Neural progenitor cell (in vitro differentiated cells): ENCODE results near the gene DCST1. TPM values are rescaled to one million over a fixed set of nuclear protein-coding genes. Genes with fewer than 3 reads are reported as not detected.

ENCODE experiments used
- DNase-seq: peaks from one replicate; pipeline ENCODE4 v3.0.0-alpha.2; 2016; ENCODE audit warnings: low spot score
- H2AFZ ChIP-seq: fragments of 200-600 bp; sonication (generic); replicated peaks from 2 replicates; pipeline ENCODE4 v1.6.1; 2016; ENCODE audit warnings: antibody characterized with exemption
- H3F3A ChIP-seq: fragments of 200-600 bp; sonication (generic); 2 replicates; pipeline ENCODE4 v1.6.1; 2016; ENCODE audit warnings: antibody characterized with exemption, low read depth
- H3K27ac ChIP-seq: fragments of 200-600 bp; sonication (generic); 2 replicates; pipeline ENCODE4 v1.5.1; 2016; ENCODE audit warnings: mild to moderate bottlenecking
- H3K27me3 ChIP-seq: fragments of 200-600 bp; sonication (generic); 2 replicates; pipeline ENCODE4 v1.6.1; 2016; ENCODE audit warnings: mild to moderate bottlenecking, moderate library complexity
- H3K36me3 ChIP-seq: fragments of 200-600 bp; sonication (generic); 2 replicates; pipeline ENCODE4 v1.5.1; 2016
- H3K4me1 ChIP-seq: fragments of 200-600 bp; sonication (generic); 2 replicates; pipeline ENCODE4 v1.6.1; 2016; ENCODE audit warnings: mixed run types
- H3K4me2 ChIP-seq: fragments of 200-600 bp; sonication (generic); 2 replicates; pipeline ENCODE4 v1.6.1; 2016
- H3K4me3 ChIP-seq: fragments of 200-600 bp; sonication (generic); 2 replicates; pipeline ENCODE4 v1.5.1; 2016
- H3K79me2 ChIP-seq: fragments of 200-600 bp; sonication (generic); 2 replicates; pipeline ENCODE4 v1.6.1; 2016; ENCODE audit warnings: low read depth
- H3K9ac ChIP-seq: fragments of 200-600 bp; sonication (generic); 2 replicates; pipeline ENCODE4 v1.6.1; 2016
- H3K9me3 ChIP-seq: fragments of 200-600 bp; sonication (generic); 2 replicates; pipeline ENCODE4 v1.5.1; 2016; ENCODE audit warnings: low read depth
- H4K20me1 ChIP-seq: fragments of 200-600 bp; sonication (generic); 2 replicates; pipeline ENCODE4 v1.6.1; 2016; ENCODE audit warnings: low read depth
- H3K27ac Mint-ChIP-seq: 3 replicates; pipeline ENCODE4 v1.8.0; 2021; ENCODE audit warnings: mixed read lengths
- H3K27me3 Mint-ChIP-seq: 2 replicates; pipeline ENCODE4 v1.8.0; 2022; ENCODE audit warnings: low read depth, mild to moderate bottlenecking, inconsistent platforms, moderate library complexity, mixed read lengths; ENCODE audit not compliant: insufficient read depth
- H3K36me3 Mint-ChIP-seq: 3 replicates; pipeline ENCODE4 v1.8.0; 2021; ENCODE audit warnings: mixed read lengths
- H3K4me1 Mint-ChIP-seq: 3 replicates; pipeline ENCODE4 v1.8.0; 2021; ENCODE audit warnings: mixed read lengths
- H3K4me3 Mint-ChIP-seq: 3 replicates; pipeline ENCODE4 v1.8.0; 2021; ENCODE audit warnings: mild to moderate bottlenecking, moderate library complexity, mixed read lengths
- H3K9me3 Mint-ChIP-seq: 3 replicates; pipeline ENCODE4 v1.8.0; 2020; ENCODE audit warnings: mixed read lengths
- CTCF ChIP-seq: fragments of 200-600 bp; sonication (generic); IDR thresholded peaks from 2 replicates; pipeline ENCODE4 v1.5.1; 2017; ENCODE audit warnings: antibody characterized with exemption, mild to moderate bottlenecking
- EZH2 ChIP-seq: fragments of 200-600 bp; sonication (generic); IDR thresholded peaks from 2 replicates; pipeline ENCODE4 v1.6.1; 2017; ENCODE audit warnings: antibody characterized with exemption, mild to moderate bottlenecking, moderate library complexity
- EZH2phosphoT487 ChIP-seq: fragments of 200-600 bp; sonication (generic); IDR thresholded peaks from 2 replicates; pipeline ENCODE4 v1.6.1; 2017; ENCODE audit warnings: antibody characterized with exemption
- total RNA-seq: library from RNA; depleted of rRNA; stranded (reverse); fragments of >200 nt; gene quantifications from 2 replicates; pipeline ENCODE4 v1.2.3, GENCODE V29; 2015; ENCODE audit warnings: low replicate concordance

DCST1 gene
- total RNA-seq, 1 donor from 2014 or later = not detected

- Histone ChIP-seq H3K9me3 (no peaks in the 10 kb centered on the region), H3K4me2 (no peak overlapping the region), H3K4me3 (no peak overlapping the region), H4K20me1 (peaks cover 11% of the 10 kb centered on the region), H3F3A (peaks cover 63% of the 10 kb centered on the region), H3K4me1 (peaks cover 28% of the 10 kb centered on the region), H2AFZ (no peak overlapping the region), H3K9ac (no peak overlapping the region), H3K27me3 (peaks cover 78% of the 10 kb centered on the region), H3K27ac (no peak overlapping the region), H3K36me3 (no peaks in the 10 kb centered on the region), H3K79me2 (no peaks in the 10 kb centered on the region)
- peaks cover 32% of the 10 kb centered on the region for H3K27me3 Mint-ChIP-seq
- peak overlapping the region; percentile 35 for H3K27ac Mint-ChIP-seq
- peaks cover 47% of the 10 kb centered on the region for H3K4me1 Mint-ChIP-seq
- no peaks in the 10 kb centered on the region for H3K9me3 Mint-ChIP-seq
- TF ChIP-seq CTCF = no peak
- TF ChIP-seq EZH2 = no peak
- no peak for TF ChIP-seq EZH2phosphoT487
- H3K4me3 Mint-ChIP-seq = peak overlapping the region; percentile 94
- H3K36me3 Mint-ChIP-seq = no peaks in the 10 kb centered on the region
- DNase-seq = no peak
Measured at GRCh38 chr1:155077346-155077745, 43.7 kb downstream of the DCST1 start.

GRCh38 chr1:155077758-155078445 lies 44.3 kb downstream of the DCST1 start:
- H3K9me3 ChIP-seq = no peaks in the 10 kb centered on the region
- Mint-ChIP-seq H3K4me3 (peak overlapping the region; percentile 94), H3K27ac (peak overlapping the region; percentile 48), H3K4me1 (peaks cover 49% of the 10 kb centered on the region), H3K36me3 (no peaks in the 10 kb centered on the region), H3K9me3 (no peaks in the 10 kb centered on the region), H3K27me3 (peaks cover 38% of the 10 kb centered on the region)
- H3K4me2 ChIP-seq = peak overlapping the region; percentile 98
- peaks cover 78% of the 10 kb centered on the region for H3K27me3 ChIP-seq
- no peak for DNase-seq
- H3K9ac ChIP-seq = no peak overlapping the region
- H4K20me1 ChIP-seq = peaks cover 15% of the 10 kb centered on the region
- no peak overlapping the region for H3K27ac ChIP-seq
- no peaks in the 10 kb centered on the region for H3K79me2 ChIP-seq
- peaks cover 62% of the 10 kb centered on the region for H3F3A ChIP-seq
- peak overlapping the region; percentile 80 for H3K4me3 ChIP-seq
- no peak overlapping the region for H2AFZ ChIP-seq
- no peaks in the 10 kb centered on the region for H3K36me3 ChIP-seq
- TF ChIP-seq CTCF (no peak), EZH2phosphoT487 (no peak), EZH2 (no peak)
- H3K4me1 ChIP-seq = peaks cover 30% of the 10 kb centered on the region

GRCh38 chr1:155078469-155079209 lies 45.0 kb downstream of the DCST1 start, which contains the start of gene EFNA3:
Gene EFNA3, plus strand, starts transcription at chr1:155078837. Its CDS starts 105 bp downstream, at chr1:155078942.
- Histone ChIP-seq H3K79me2 (no peaks in the 10 kb centered on the region), H2AFZ (peak within 1 kb of the TSS; percentile 22), H3K27ac (no peak within 1 kb of the TSS), H3K27me3 (peaks cover 78% of the 10 kb centered on the region), H3K9ac (no peak within 1 kb of the TSS), H3F3A (peaks cover 61% of the 10 kb centered on the region), H4K20me1 (peaks cover 21% of the 10 kb centered on the region), H3K4me2 (peak within 1 kb of the TSS; percentile 98), H3K4me1 (peaks cover 30% of the 10 kb centered on the region), H3K36me3 (no peaks in the 10 kb centered on the region), H3K4me3 (peak within 1 kb of the TSS; percentile 80), H3K9me3 (no peaks in the 10 kb centered on the region)
- H3K27me3 Mint-ChIP-seq = peaks cover 45% of the 10 kb centered on the region
- peaks cover 48% of the 10 kb centered on the region for H3K4me1 Mint-ChIP-seq
- no peaks in the 10 kb centered on the region for H3K36me3 Mint-ChIP-seq
- H3K27ac Mint-ChIP-seq = peak within 1 kb of the TSS; percentile 48
- no peaks in the 10 kb centered on the region for H3K9me3 Mint-ChIP-seq
- DNase-seq = peak; percentile 88
- TF ChIP-seq EZH2 (no peak), EZH2phosphoT487 (peak; percentile 45)
- peak within 1 kb of the TSS; percentile 94 for H3K4me3 Mint-ChIP-seq

- no peak overlapping the region for H3K27ac ChIP-seq
- H3K4me2 ChIP-seq = peak overlapping the region; percentile 98
- no peaks in the 10 kb centered on the region for H3K9me3 Mint-ChIP-seq
- H3K4me1 Mint-ChIP-seq = peaks cover 53% of the 10 kb centered on the region
- H3K79me2 ChIP-seq = no peaks in the 10 kb centered on the region
- H3F3A ChIP-seq = peaks cover 66% of the 10 kb centered on the region
- H3K36me3 Mint-ChIP-seq = no peaks in the 10 kb centered on the region
- H3K4me1 ChIP-seq = peaks cover 31% of the 10 kb centered on the region
- H4K20me1 ChIP-seq = peaks cover 21% of the 10 kb centered on the region
- H3K4me3 Mint-ChIP-seq = peak overlapping the region; percentile 94
- TF ChIP-seq EZH2phosphoT487 (no peak), EZH2 (no peak), CTCF (no peak)
- H3K27me3 Mint-ChIP-seq = peaks cover 49% of the 10 kb centered on the region
- H3K9me3 ChIP-seq = no peaks in the 10 kb centered on the region
- H3K9ac ChIP-seq = no peak overlapping the region
- peaks cover 78% of the 10 kb centered on the region for H3K27me3 ChIP-seq
- DNase-seq = no peak
- no peaks in the 10 kb centered on the region for H3K36me3 ChIP-seq
- peak overlapping the region; percentile 80 for H3K4me3 ChIP-seq
- peak overlapping the region; percentile 14 for H3K27ac Mint-ChIP-seq
- peak overlapping the region; percentile 22 for H2AFZ ChIP-seq
Measured at GRCh38 chr1:155079210-155079486, 45.5 kb downstream of the DCST1 start.
